Heart right ventricle (tissue), 16 donors: ENCODE measurements around the gene GPRIN2. TPM values are rescaled to one million over a fixed set of nuclear protein-coding genes. Genes with fewer than 3 reads are reported as not detected.

ENCODE experiments used
- ATAC-seq, 8 donors: fragments of 200-7000 bp; cut with Tn5 transposase; one replicate each; pipeline ENCODE4 v1.9.1; 2020; ENCODE audit warnings: mild to moderate bottlenecking in 8 of 8, moderate library complexity in 8 of 8, moderate number of reproducible peaks in 1 of 8
- DNase-seq, 2 donors: peaks; one replicate each; pipeline ENCODE4 v3.0.0-alpha.2; 2020
- H3K27ac ChIP-seq, 10 donors: fragments of 200-600 bp; sonication (generic) in 2 of 10; one replicate each; pipeline versions ENCODE4 v1.5.0 to v1.8.0; 2020 to 2022; ENCODE audit warnings: mild to moderate bottlenecking in 3 of 10
- H3K27me3 ChIP-seq, 7 donors: fragments of 200-600 bp; one replicate each; pipeline ENCODE4 v1.8.0; 2021 to 2022; ENCODE audit warnings: mild to moderate bottlenecking in 2 of 7
- H3K36me3 ChIP-seq, 9 donors: fragments of 200-600 bp; sonication (generic) in 1 of 9; one replicate each; pipeline versions ENCODE4 v1.5.0 to v1.8.0; 2020 to 2022; ENCODE audit warnings: mild to moderate bottlenecking in 2 of 9
- H3K4me1 ChIP-seq, 9 donors: fragments of 200-600 bp; sonication (generic) in 1 of 9; one replicate each; pipeline versions ENCODE4 v1.5.0 to v1.8.0; 2020 to 2022; ENCODE audit warnings: mild to moderate bottlenecking in 4 of 9
- H3K4me3 ChIP-seq, 10 donors: fragments of 200-600 bp; sonication (generic) in 2 of 10; one replicate each; pipeline versions ENCODE4 v1.5.0 to v1.8.0; 2020 to 2022; ENCODE audit warnings: mild to moderate bottlenecking in 7 of 10, moderate library complexity in 2 of 10
- H3K9me3 ChIP-seq, 11 donors: fragments of 200-600 bp in 10 of 11; sonication (generic) in 2 of 11; one replicate each; pipeline versions ENCODE4 v1.5.0 to v1.8.0; 2013 to 2022; ENCODE audit warnings: mild to moderate bottlenecking in 2 of 11, control low read depth in 1 of 11, moderate library complexity in 1 of 11
- WGBS, 2 donors: extraction: QIAGEN DNeasy Blood & Tissue Kit; methylation state at CpG; one replicate each; pipeline ENCODE4 v1.1.7; 2013; ENCODE audit warnings: inconsistent platforms in 1 of 2; 5-methylcytosine and 5-hydroxymethylcytosine counted together
- intact Hi-C, 10 donors: fragments of 100-400 bp; cut with DNase I; formaldehyde crosslinking; loops; one replicate each; pipeline versions ENCODE4 v1.11.1 to v1.14.2; 2022
- polyA plus RNA-seq, 2 donors: library from polyadenylated mRNA; stranded (reverse); fragments of 200-250 nt; gene quantifications; one replicate each; pipeline ENCODE4 v1.2.3, GENCODE V29; 2013
- total RNA-seq, 10 donors: library from RNA; stranded (reverse); fragmentation: NEBNext Ultra II Directional in 3 of 10; extraction: Animal tissue kit (Norgen Biotek cat#: 25700) in 3 of 10; gene quantifications; one replicate each; pipeline versions ENCODE4 v1.2.1 to v1.2.4, GENCODE V29; 2021 to 2023
- TF ChIP-seq, protein P1 (sequence below), 9 donors: fragments of 200-600 bp; sonication (generic) in 2 of 9; IDR thresholded peaks; one replicate each; pipeline versions ENCODE4 v1.5.0 to v1.8.0; 2021 to 2022; ENCODE audit warnings: antibody characterized with exemption in 9 of 9, mild to moderate bottlenecking in 5 of 9, moderate library complexity in 1 of 9
- donor health status: Arrhythmogenic right ventricular cardiomyopathy.
- donor health status: ischemic (EF 13 %, LVEDD 7.1; RV severe dilation, severe dysfunction).
- donor health status: healthy with polysubstance abuse.
- donor health status: DM: no; HTN: yes; CAD: no.
- donor health status: DM: no; HTN: no; CAD: no.
- donor health status: ischemic (EF 25% LVEDD 6.9; RV normal size, moderate dysfunction).
- donor health status: ischemic (EF 25% LVEDD 5.7; RV mildly dilated, moderate dysfunction).
- donor health status: healthy.
- donor health status: DM: yes; HTN: yes; CAD: no.
- donor health status: Ischemic cardiomyopathy.
- donor health status: ischemic (EF 35%, LVEDD 5.7; RV mildly dilated, moderate dysfunction).
- donor health status: nonischemic (EF 11% LVEDD 7.7; RV severe dilation, severe dysfunction).
- donor health status: DM: yes; HTN: yes; CAD: no.
- donor health status: PGD.
- donor health status: ischemic (EF 29% LVEDD 5.4; RV normal size, mild dysfunction).
- donor health status: nonischemic (EF 23%, LVEDD 6.1; RV moderate dilation, normal function).

The GPRIN2 gene
- total and polyA plus RNA-seq, 12 donors: 0.13 TPM; not detected in 11

GRCh38 chr10:46548498-46549090, 7.9 kb downstream of the GPRIN2 start:
- DNase-seq: peak in 1 of 2 donors; percentile 5
- Histone ChIP-seq H3K36me3 (no peaks in the 10 kb centered on the region), H3K27me3 (peaks cover 0 to 82% (median 54%) of the 10 kb centered on the region in 7 donors), H3K4me3 (no peak overlapping the region), H3K4me1 (no peaks in the 10 kb centered on the region), H3K9me3 (no peaks in the 10 kb centered on the region), H3K27ac (no peak overlapping the region)
- intact Hi-C loops: no loop called here
- 69 to 79% methylated on average over 7 of the region's 7 CpGs for WGBS, 2 donors
- TF ChIP-seq, protein P1, sequence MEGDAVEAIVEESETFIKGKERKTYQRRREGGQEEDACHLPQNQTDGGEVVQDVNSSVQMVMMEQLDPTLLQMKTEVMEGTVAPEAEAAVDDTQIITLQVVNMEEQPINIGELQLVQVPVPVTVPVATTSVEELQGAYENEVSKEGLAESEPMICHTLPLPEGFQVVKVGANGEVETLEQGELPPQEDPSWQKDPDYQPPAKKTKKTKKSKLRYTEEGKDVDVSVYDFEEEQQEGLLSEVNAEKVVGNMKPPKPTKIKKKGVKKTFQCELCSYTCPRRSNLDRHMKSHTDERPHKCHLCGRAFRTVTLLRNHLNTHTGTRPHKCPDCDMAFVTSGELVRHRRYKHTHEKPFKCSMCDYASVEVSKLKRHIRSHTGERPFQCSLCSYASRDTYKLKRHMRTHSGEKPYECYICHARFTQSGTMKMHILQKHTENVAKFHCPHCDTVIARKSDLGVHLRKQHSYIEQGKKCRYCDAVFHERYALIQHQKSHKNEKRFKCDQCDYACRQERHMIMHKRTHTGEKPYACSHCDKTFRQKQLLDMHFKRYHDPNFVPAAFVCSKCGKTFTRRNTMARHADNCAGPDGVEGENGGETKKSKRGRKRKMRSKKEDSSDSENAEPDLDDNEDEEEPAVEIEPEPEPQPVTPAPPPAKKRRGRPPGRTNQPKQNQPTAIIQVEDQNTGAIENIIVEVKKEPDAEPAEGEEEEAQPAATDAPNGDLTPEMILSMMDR (IDR thresholded peaks at IDR 0.05): no peak
- ATAC-seq: no peak

- Histone ChIP-seq H3K36me3 (no peaks in the 10 kb centered on the region), H3K9me3 (no peaks in the 10 kb centered on the region), H3K27me3 (peaks cover 0 to 85% (median 46%) of the 10 kb centered on the region in 7 donors), H3K27ac (no peak overlapping the region), H3K4me3 (no peak overlapping the region), H3K4me1 (no peaks in the 10 kb centered on the region)
- DNase-seq (peak in 1 of 2 donors; percentile 2), ATAC-seq (no peak)
- TF ChIP-seq, protein P1 (IDR thresholded peaks at IDR 0.05): no peak
- intact Hi-C loops: no loop called here
- 73 to 75% methylated on average over 11 of the region's 11 CpGs for WGBS, 2 donors
Measured at GRCh38 chr10:46547541-46548497, 8.6 kb downstream of the GPRIN2 start.

DNA sequence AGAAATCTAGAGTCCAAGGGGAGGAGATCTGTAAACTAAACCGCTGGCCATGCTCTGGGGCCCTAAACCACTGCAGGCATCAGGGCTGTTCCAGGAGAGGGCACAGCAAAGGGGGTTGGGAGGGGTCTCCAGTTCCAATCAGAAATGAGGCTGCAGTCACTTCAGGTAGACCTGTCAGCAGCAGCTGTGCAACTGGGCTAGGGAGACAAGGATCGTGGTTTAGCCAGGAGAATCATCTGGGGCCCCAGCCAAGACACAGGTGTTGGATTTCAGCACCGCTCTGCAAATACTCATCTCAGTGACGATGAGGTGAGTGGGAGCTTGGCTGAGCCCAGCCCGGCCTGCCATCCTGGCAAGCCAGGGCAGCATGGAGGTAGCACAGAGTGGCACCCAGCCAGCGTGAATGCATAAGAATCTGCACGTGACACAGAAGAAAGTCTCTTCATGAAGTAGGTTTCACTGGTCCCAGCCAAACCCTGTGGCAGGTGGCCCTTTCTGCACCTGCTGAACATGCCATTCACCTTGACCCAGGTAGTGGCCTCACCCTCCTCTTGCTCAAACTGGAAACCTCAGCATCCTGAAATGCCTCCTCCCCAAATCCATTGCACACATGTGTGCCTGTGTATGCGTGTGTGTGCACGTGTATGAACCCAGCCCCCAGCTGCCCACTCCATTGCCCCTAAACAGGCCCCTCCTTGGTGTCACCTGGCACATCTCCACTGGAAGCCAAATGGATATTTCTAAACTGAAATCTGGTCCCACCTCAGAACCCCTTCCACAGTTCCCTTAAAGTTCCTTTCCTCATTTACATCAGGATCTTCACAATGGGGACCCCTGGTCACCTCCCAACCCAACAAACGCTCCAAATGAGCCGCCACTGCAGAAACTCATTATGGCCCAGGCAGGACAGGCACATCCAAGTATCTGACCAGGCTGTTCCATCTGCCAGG, 9.6 kb downstream of the GPRIN2 start:
- Histone ChIP-seq H3K9me3 (no peaks in the 10 kb centered on the region), H3K27ac (no peak overlapping the region), H3K27me3 (peaks cover 0 to 86% (median 40%) of the 10 kb centered on the region in 7 donors), H3K4me3 (no peak overlapping the region), H3K36me3 (no peaks in the 10 kb centered on the region), H3K4me1 (no peaks in the 10 kb centered on the region)
- DNase-seq (peak in 1 of 2 donors; percentile 3), ATAC-seq (no peak)
- intact Hi-C loops: no loop called here
- TF ChIP-seq, protein P1 (IDR thresholded peaks at IDR 0.05): no peak
- 81 to 86% methylated on average over 11 of the region's 11 CpGs for WGBS, 2 donors
